RCC 7860 (cell line): ENCODE data around the gene CD74.

ENCODE experiments used
- DNase-seq: peaks from one replicate; pipeline ENCODE4 v3.0.0-alpha.2; 2015; ENCODE audit warnings: low spot score
- FAIRE-seq: peaks from 2 replicates; lab custom pipeline; 2012; peaks lifted over from hg19 to GRCh38; lab: Jason Lieb, UNC

Gene CD74

DNA sequence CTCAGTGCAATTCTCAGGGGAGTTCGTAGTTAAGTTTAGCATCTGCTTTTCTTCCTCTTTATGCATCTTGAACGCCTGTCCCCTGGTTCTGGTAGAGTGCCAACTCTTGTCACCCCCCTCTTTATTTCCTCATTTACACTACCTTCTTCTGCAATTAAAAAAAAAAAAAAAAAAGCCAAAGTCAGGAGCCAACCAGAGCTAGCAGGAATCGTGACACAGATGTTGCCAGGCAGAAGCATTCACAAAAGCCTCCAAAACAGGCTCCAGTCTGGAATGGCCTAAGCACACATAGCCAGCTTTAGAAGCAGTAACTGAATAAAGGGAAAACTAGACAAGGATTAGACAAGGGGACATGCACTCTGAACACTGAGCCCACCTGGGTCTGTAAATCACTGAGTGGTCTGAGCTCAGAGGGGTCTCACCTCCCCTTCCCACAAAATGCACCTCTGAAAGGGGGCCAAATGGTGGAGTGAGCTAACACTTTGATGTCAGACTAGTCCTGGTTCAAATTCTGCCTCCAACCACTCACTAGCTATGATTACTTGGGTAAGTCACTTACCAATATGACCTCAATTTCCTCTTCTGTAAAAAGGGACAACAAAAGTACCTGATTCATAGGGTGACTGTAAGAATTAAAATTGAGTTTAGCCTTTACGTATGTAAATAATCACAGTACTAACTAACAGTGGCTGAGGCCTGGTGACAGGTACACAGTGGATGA lies 2.0 kb downstream of the CD74 start:
- no peak for FAIRE-seq
- DNase-seq: peak; percentile 18

DNA sequence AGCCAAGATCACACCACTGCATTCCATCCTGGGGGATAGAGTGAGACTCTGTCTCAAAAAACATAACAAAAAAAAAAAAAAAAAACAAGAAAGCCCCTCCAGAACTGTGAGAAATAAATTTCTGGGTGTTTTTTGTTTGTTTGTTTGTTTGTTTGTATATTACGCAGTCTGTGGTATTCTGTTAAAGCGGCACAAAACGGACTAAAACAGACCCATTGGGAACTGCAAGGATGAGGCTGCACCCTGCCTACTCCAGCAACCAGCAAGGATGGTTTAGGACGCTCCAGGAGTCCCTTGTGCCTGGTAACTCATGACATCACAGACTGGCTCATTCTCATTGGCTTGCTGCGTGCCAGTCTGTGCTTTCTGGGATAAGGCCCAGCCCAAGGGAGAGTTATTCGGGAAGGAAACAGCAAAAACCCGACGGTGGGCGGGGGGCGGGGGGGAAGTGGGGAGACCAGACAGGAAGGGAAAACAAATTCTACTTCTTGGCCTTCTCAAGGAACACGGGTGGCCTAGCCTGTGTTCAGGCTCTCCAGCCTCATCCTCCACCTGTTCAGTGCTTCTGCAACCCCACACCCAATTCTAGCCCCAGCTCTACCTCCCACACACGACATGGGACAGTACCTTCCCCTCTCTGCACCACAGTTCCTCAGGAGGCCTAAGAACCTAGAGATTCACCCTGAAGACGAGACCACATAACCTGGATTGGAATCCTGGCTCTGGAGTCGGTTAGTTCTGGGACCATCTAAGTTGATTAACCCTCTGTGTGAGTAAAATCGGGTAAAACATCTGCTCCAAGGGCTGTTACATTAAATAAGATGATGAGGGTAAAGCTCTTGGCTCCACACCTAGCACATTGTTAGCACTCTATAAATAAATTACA lies 2.8 kb downstream of the CD74 start:
- DNase-seq (peak; percentile 75), FAIRE-seq (peak; percentile 58)

DNA sequence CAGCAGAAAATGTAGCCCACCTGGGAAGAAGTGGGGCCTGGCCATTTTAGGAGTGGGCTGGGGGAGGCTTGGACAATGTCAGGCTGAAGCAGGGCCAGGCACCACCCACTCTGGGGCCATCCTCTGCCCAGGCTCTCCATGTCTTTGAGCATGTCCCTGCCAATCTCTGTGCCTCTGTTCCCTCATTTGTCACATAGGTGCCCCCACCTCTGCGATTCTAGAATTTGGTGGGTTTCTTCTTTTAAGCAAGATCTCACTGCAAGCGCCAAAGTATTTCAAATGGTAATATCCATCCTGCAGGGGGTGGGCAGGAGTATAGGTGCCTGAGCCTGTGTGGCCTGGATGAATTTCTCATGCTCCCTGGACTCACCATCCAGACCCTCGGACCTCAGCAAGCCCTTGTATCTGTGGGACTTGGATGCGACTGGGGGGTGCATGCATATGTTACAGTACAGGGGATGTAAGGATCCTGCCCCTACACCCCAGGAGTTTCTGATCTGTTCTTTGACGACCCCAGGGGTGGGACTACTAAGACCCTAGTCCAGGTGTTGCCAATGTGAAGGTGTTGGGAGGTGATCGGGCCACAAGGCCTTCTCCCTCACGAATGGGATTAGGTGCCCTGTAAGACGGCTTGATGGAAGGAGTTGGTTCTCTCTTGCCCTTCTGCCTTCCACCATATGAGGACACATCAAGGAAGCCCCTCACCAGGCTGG lies 4.3 kb downstream of the CD74 start:
- no peak for FAIRE-seq

DNA sequence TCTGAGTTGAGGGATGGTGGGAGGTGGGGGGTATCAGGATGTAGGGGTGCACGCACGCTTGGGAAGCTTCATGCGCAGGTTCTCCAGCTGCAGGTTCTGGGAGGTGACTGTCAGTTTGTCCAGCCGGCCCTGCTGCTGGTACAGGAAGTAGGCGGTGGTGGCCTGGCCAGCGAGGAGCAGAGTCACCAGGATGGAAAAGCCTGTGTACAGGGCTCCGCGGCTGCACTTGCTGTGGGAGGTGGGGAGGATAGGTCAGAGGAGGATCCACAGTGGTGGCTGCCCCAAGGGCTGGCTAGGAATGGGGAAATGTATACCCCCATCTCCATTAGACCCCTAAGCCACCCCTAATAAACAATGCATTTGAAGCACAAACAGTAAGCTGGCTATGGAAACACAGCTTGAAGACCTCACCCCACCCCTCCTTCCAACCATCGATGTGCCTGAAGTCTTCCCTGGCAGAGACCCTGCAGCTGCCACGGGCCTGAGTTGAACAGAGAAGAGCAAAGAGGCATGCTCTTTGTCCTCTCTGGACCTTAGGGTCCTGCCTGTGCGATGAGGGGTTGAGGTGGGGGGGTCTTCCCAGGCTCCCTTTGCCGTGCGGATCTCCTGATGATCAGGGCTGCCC lies 5.5 kb downstream of the CD74 start:
- DNase-seq: no peak
- no peak for FAIRE-seq

More for the DNA sequence above, 4.3 kb downstream of the CD74 start:
- no peak for DNase-seq

DNA sequence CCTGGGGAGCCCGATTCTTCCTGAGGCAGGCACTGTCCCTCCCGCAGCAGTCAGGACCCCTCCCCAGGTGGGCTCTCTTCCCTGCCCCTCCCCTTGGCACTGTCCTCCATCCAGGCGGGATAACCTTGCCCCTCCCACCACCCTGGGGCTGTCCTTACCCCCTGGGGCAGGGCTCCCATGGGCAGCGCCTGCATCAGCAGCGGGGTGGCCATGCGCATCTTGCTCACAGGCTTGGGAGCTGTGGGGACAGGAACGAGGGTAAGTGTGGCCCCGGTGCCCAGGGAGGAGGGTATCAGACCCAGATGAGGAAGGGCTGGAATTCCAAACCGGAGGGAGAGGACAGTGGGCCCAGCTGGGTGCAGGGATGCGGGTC lies 6.0 kb downstream of the CD74 start:
- FAIRE-seq: no peak

DNA sequence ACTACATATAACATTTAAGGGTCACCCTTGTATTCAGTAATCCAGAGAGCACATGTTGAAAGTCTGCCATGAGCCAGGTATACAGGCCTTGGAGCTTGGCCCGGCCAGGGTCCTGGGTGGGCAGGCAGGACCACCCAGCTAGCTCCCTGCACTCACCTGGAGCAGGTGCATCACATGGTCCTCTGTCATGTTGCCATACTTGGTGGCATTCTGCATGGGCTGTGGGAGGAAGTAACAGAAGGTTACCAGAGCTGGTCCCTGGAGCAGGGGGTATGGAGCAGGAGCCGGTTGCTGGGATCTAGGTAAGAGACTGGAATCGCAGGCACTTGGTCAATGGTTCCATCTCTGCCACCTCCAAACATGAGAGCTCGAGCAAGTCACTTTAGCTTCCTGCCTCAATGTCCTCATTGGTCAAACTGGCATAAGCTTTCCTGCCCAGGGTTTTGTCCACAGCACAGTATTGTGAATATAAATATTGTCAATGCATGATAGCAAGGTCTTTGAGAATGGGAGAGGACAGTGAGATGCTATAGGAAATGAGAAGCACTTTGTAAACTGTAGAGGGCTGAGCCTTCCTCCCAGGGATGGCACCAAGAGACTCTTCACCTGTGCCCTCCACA lies 6.5 kb downstream of the CD74 start:
- FAIRE-seq: no peak

More for the DNA sequence above, 6.0 kb downstream of the CD74 start:
- no peak for DNase-seq

DNA sequence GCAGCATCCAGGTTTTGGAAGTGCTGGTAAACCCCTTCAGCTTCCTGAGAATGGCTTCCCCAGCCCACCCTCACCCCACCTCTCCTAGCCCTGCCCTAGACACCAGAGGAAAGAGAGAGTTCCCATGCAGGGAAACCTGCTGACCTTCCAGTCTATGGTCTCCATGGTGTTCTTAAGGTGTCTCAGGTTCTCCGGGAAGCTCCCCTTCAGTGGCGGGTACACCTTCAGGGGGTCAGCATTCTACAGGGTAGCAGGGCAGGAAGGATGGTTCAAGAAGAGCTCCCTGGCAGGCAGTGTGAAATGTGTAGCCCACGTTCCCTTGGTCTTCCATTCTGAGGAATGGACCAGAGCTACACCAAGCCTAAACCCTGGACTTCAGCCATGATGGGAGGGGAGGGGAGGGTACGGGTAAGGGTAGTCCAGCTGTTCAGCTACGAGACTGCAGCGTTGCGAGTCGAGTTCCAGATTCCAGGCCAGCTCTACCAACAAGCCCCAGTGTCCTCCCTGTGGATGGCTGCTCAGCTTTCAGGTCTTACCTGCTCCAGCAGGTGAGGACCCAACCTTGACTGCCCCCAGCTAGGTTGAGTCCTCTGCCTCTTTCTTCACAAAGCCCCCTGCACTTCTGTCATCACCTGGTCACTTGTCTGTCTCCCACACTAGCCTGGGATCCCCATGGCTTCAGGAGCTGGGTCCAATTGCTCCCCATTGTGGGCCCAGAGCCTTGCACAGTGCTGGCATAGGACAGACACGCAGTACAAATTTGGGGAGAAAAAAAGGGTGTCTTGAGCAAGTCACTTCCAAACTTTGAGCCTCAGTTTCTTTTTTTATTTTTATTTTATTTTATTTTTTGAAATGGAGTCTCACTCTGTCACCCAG lies 7.5 kb downstream of the CD74 start:
- DNase-seq (no peak), FAIRE-seq (no peak)

More for the DNA sequence above, 6.5 kb downstream of the CD74 start:
- no peak for DNase-seq

DNA sequence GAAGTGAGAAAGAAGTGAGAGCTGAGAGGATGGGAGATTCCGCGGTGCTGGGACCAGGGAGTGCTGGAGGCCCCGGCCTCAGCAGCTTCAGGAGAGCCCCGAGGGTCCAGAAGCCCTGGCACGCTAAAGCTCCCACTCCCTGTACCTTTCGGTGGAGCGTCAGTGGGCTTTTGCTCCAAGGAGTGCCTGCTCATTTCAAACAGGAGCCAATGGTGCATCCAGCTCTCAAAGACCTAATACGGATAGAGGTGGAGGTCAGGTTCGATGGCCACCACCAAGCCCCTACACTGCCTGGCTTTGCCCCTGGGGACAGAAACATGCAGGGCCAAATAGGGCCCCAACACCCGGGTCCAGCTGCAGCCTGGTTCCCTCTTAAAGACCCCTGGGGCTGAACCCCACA lies 8.2 kb downstream of the CD74 start:
- DNase-seq (no peak), FAIRE-seq (no peak)

DNA sequence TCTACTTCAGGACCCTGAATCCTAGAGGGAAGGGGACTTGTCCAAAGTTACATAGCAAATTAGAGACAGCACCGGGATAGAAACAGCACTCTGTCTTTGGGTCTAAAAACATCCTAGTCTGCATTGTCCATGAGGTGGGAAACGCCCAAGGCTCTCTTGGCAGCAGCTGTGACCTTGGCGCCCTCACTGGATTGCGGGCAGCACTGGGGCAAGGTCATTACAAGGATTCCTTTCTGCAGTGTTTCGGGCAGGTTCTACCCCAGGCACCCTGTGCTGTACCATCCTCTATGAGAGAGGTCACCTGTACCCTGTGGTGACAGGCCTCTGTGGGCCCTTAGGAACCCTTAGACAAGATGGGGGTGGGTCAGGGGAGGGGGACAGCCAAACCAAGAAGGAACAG lies 8.6 kb downstream of the CD74 start:
- FAIRE-seq (no peak), DNase-seq (no peak)

DNA sequence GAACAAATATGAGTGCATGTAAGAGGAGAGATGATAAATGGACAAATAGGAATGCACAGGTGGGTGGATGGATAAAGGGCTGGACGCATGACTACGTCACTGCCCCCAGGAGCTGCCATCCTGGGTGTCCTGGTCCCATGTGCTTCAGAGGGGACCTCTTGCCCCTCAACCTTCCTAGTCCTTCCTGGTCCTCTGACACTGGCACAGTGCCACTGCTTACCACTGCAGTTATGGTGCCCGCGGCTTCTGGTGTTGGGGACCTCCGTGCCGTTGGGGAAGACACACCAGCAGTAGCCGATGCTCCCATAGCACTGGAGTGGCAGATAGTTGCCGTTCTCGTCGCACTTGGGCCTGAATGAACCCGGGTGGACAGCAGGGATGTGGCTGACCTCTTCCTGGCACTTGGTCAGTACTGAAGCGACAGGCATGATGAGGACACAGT lies 9.8 kb downstream of the CD74 start:
- no peak for FAIRE-seq
- DNase-seq: no peak

DNA sequence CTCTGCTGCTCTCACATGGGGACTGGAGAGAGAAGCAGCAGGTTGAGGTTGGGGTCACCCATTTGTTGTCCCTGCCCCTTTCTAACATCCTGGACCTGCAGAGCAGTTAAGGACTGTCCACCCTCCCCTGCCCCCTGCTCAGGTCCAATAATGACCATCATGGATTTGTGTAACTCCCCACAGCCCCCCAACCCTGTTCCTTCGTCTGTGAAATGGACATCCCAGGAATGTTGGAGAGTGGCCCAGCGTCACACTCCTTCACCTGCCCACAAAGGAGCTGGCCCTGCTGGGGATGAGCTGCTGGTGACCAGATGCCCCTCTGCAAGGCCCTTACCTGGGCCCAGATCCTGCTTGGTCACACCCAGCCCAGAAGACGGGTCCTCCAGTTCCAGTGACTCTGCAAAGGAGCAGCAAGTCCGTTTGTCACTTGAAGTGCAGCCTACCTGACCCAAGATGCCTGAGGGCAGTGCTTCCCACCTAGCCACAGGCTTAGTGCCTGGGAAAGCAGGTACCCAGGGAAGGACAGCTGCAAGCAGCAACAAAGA lies 10.4 kb downstream of the CD74 start:
- DNase-seq: no peak
- FAIRE-seq: no peak

DNA sequence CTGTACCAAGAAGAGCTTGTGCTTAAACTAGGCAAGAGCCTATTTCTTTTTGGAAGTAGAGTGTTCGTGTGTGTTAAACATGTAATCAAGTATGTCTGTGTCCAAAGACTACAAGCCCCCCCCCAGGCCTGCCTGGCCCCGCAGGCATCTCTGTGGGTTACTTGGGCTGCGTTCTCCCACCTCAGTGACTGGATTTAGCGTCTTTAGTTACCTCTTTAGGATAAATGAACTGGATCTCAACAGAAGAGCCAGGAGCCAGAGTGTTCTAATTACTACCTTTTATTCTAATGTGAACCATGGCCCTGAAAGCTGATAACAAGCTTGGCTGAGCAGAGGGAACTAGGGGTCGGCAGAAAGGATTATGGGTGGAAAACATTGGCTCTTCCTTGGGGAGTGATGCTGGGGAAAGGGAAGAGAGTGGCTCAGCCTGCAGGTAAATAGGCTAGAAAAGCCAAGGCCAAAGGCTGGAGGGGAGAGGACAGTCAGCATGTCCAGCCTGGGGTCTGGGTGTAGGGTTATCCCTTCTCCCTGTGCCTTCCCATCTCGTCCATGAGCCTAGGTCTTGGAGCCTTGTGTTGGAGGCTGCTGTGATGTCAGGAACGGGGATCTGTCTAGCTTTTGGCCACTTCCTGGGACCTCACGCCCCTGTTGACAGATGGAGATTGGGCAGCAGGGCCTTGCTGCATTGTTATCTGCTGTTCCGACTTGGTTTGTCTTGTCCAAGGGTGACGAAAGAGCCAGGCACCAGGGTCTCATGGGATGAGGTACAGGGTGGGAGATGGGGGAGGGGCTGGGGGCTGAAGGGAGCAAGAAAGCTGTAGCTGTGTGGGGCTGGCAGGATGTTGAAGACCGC lies 11.1 kb downstream of the CD74 start:
- FAIRE-seq: no peak
- no peak for DNase-seq

DNA sequence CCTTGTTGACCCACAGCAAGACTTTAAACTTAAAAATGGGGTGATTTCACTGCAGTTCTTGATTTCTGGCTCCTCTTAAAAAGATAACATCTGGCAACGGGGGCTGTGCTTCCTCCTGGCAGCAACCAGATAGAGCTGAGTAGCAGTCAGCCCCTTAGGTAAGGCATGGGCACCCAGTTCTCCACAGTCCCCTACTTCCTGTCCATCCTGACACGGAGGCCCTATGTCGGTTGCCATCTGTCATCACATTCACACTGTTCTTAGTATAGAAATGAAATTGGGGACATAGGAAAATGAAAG lies 11.7 kb downstream of the CD74 start:
- FAIRE-seq: no peak

DNA sequence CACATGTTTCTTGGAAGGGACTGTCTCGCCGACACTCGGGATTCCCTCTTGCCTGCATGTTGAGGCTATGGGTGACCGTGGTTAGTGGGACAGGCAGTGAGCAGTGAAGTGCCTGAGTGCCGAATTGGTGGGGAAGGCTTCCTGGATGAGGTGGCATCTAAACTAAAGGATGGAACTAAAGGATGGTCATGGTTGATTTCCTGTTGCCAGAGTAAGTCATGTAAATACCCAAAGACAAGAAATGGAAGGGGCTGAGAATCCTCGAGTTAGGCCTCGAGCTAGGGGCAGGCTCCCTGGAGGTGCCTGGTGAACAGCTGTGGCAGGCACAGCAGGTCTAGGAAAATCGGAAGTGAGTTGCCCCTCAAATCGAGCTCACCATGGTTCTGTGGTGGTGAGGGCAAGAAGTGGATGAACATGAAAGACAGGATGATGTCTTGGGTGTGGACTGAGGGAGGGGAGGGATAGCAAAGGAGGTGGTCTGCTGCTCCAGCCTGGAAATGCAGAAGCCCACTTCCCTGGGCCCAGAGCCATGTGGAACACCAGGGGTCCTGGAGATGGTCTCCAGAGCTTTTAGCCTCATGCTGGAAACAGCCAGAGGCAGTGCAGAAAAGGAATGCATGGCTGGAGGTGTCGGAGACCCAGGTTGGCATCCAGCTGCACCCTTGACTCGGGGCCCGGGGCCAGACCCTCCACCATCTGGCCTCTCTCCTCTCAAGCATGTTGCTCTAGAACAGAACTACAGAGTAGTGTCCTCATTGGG lies 12.2 kb downstream of the CD74 start:
- FAIRE-seq (no peak), DNase-seq (no peak)

More for the DNA sequence above, 11.7 kb downstream of the CD74 start:
- no peak for DNase-seq

DNA sequence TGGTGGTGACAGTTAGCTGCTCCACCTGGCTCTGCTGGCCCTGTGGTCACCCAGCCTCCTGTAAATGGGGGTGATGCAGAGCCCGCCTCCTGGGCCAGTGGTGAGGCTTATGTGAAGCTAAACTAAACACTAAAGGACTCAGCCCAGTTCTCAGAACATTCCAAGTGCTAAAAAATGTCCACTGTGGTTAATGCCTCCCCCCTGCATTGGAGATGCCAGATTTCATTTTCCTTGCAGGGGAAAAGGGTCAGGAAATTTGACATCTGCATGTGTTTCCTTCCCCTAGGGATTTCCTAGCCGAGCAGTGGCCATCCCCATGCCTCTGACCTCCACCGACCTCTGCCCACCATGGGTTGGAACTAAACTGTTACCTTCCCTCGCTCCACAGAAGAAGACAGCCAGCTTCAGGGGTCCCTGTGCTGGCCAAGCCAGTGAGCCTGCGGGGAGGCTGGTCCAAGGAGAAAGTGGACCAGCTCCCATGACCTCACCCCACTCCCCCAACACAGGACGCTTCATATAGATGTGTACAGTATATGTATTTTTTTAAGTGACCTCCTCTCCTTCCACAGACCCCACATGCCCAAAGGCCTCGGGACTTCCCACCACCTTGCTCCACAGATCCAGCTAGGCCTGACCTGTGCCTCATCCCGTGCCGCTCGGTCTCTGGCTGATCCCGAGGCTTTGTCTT lies 13.0 kb downstream of the CD74 start:
- no peak for FAIRE-seq
- no peak for DNase-seq

DNA sequence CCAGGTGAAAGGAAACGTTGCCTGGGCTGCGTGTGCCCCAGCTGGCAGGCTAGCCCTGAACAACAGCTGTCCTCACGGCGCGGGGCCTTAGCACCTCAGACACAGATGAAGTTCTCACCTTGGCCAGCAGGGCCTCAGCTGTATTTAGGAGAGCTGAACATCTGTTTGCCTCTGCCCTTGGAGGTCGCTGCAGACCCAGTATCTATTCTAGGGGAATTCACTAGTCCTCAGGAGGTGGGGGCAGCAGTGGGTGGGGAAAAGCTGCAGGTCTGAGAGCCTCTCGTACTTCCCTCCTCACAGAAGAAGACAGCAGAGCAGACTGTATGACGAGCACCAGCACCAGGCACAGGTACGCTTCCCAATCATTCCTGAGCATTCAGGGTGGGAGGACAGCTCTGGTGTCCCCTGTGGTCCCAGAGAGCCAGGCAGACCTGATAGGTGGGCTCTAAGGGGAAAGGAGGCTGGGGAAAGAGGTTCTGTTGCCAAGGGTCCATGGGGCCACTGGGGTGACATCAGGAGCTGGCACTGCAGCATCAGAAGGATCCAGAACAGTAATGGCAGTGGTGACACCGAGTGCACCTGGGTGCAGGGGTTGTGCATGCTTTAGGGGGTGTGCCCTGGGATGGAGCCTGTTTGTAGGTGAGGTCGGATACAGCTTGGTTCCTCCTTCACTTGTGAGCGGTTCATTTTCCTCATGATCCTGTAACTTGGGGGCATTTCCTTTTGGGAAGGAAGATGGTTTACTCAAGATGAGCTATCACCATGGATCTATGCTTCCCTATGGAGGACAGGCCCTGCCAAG lies 13.8 kb downstream of the CD74 start:
- FAIRE-seq (no peak), DNase-seq (no peak)
